GM19240 (cell line): Measurements from ENCODE around the gene JAK2.
A peak's percentile ranks its signal among the peaks of the same experiment; 100 is the strongest.
"Not testable (repeated sequence)": the region's sequence is repeated elsewhere in the genome, so short reads cannot be mapped to it uniquely, and the experiment has no call there.

ENCODE experiments used
- DNase-seq: peaks from one replicate; pipeline ENCODE4 v3.0.0; 2011; ENCODE audit warnings: low spot score; ENCODE audit not compliant: insufficient read length

Gene JAK2

GRCh38 chr9:4984621-4985385 lies at the start of gene JAK2:
Gene JAK2 (plus strand): TSS chr9:4985272. CDS start chr9:5021988, 36,716 bp downstream.
- DNase-seq, result no peak

- no peak for DNase-seq
Observed at GRCh38 chr9:4936277-4936676, 48.8 kb upstream of the JAK2 start.

- DNase-seq, result no peak
Observed at GRCh38 chr9:4936823-4937222, 48.2 kb upstream of the JAK2 start.

- no peak for DNase-seq
Observed at GRCh38 chr9:4937446-4937845, 47.6 kb upstream of the JAK2 start.

GRCh38 chr9:4938496-4938895 lies 46.6 kb upstream of the JAK2 start:
- no peak for DNase-seq

GRCh38 chr9:4939118-4939561 lies 45.9 kb upstream of the JAK2 start:
- no peak for DNase-seq

- not testable (repeated sequence) for DNase-seq
Observed at GRCh38 chr9:4942042-4942691, 42.9 kb upstream of the JAK2 start.

- no peak for DNase-seq
Observed at GRCh38 chr9:4943346-4943745, 41.7 kb upstream of the JAK2 start.

- DNase-seq, result not testable (repeated sequence)
Observed at GRCh38 chr9:4944431-4945211, 40.5 kb upstream of the JAK2 start.

- no peak for DNase-seq
Observed at GRCh38 chr9:4946937-4947336, 38.1 kb upstream of the JAK2 start.

GRCh38 chr9:4955836-4956235 lies 29.2 kb upstream of the JAK2 start:
- no peak for DNase-seq

- DNase-seq, result no peak
Observed at GRCh38 chr9:4959031-4959430, 26.0 kb upstream of the JAK2 start.

GRCh38 chr9:4962085-4962484 lies 23.0 kb upstream of the JAK2 start:
- DNase-seq, result no peak

GRCh38 chr9:4964540-4964939 lies 20.5 kb upstream of the JAK2 start:
- DNase-seq, result no peak

GRCh38 chr9:4965174-4965821 lies 19.8 kb upstream of the JAK2 start:
- no peak for DNase-seq

- no peak for DNase-seq
Observed at GRCh38 chr9:4967523-4967922, 17.5 kb upstream of the JAK2 start.

- DNase-seq, result no peak
Observed at GRCh38 chr9:4969130-4969529, 15.9 kb upstream of the JAK2 start.

GRCh38 chr9:4970970-4971641 lies 14.0 kb upstream of the JAK2 start:
- DNase-seq, result peak; percentile 23

GRCh38 chr9:4973246-4973645 lies 11.8 kb upstream of the JAK2 start:
- no peak for DNase-seq

GRCh38 chr9:4973902-4974301 lies 11.2 kb upstream of the JAK2 start:
- DNase-seq, result no peak

- no peak for DNase-seq
Observed at GRCh38 chr9:4979239-4979638, 5.8 kb upstream of the JAK2 start.
